ENCODE results near the gene AADACL3. TPM values are rescaled to one million over a fixed set of nuclear protein-coding genes. Genes with fewer than 3 reads are reported as not detected.

AADACL3 gene
- total and polyA plus RNA-seq, 2 of the 8 experiments (the other 6 are each of a cell fraction or from before 2014, with no cell fraction given) = 0.33 to 2.3 TPM

GRCh38 chr1:12678820-12679219, 37.1 kb upstream of the AADACL3 start:
- Histone ChIP-seq H4K5ac (ENCODE audit: insufficient read length, low read depth, low read length) (no peak overlapping the region), H3K79me2 (ENCODE audit: control insufficient read depth in 1 of 2, insufficient read depth in 2 of 2, low read length in 2 of 2) (no peaks in the 10 kb centered on the region), H4K20me1 (replicated peaks in 1 of 2; ENCODE audit: control insufficient read depth in 1 of 2, insufficient read depth in 2 of 2, low read length in 2 of 2) (no peaks in the 10 kb centered on the region), H2BK120ac (replicated peaks; ENCODE audit: low read depth, low read length) (no peak overlapping the region), H2AFZ (ENCODE audit: low read length) (no peak overlapping the region), H4K8ac (ENCODE audit: extremely low read depth, insufficient read depth, low read length) (no peak overlapping the region), H2BK12ac (ENCODE audit: low read depth, low read length) (no peak overlapping the region), H3K23me2 (ENCODE audit: low read depth, low read length) (no peaks in the 10 kb centered on the region), H2AK5ac (ENCODE audit: low read depth, low read length) (no peak overlapping the region), H2BK15ac (ENCODE audit: low read length) (no peak overlapping the region), H3K14ac (ENCODE audit: insufficient read length) (no peak overlapping the region), H3K9ac (replicated peaks in 1 of 4; ENCODE audit: extremely low read depth in 1 of 4, low read depth in 3 of 4, low read length in 3 of 4) (no peak overlapping the region), H3K27me3 (replicated peaks in 1 of 4; ENCODE audit: control insufficient read depth in 3 of 4, extremely low read depth in 1 of 4, insufficient read depth in 3 of 4, low read length in 3 of 4) (no peaks in the 10 kb centered on the region; a peak in 1 of 7 replicates), H3K36me3 (ENCODE audit: control insufficient read depth in 2 of 4, insufficient read depth in 4 of 4, low read length in 3 of 4) (no peaks in the 10 kb centered on the region), H3K4ac (replicated peaks; ENCODE audit: insufficient read length, low read depth, low read length) (no peak overlapping the region), H2BK20ac (ENCODE audit: low read length) (no peak overlapping the region), H3K56ac (replicated peaks; ENCODE audit: insufficient read length, low read depth, low read length) (no peak overlapping the region), H3K27ac (ENCODE audit: low read depth, low read length) (no peak overlapping the region), H3K4me2 (ENCODE audit: insufficient read depth in 1 of 2, low read depth in 2 of 2, low read length in 2 of 2) (no peak overlapping the region), H3K23ac (ENCODE audit: insufficient read length) (no peak overlapping the region), H3K18ac (ENCODE audit: extremely low read depth, low read length) (no peak overlapping the region), H3K79me1 (ENCODE audit: low read depth, low read length) (no peaks in the 10 kb centered on the region; the same call in 1 of the 2 replicates), H3K4me3 (ENCODE audit: extremely low read depth in 1 of 4, insufficient read depth in 2 of 4, low read depth in 3 of 4, low read length in 4 of 4) (no peak overlapping the region), H4K91ac (replicated peaks; ENCODE audit: insufficient read length, low read length) (no peak overlapping the region), H3K4me1 (replicated peaks in 1 of 4; ENCODE audit: control insufficient read depth in 3 of 4, insufficient read depth in 4 of 4, low read length in 3 of 4) (no peaks in the 10 kb centered on the region), H2BK5ac (ENCODE audit: low read depth, low read length) (no peak overlapping the region), H3K9me3 (ENCODE audit: insufficient read depth in 2 of 2, low read depth in 1 of 2, low read length in 1 of 2) (no peaks in the 10 kb centered on the region)
- CTCF ChIA-PET (ENCODE audit: partially characterized antibody) = no interaction called here
- DNase-seq (ENCODE audit: low read depth in 1 of 2, low spot score in 2 of 2) (no peak), FAIRE-seq (no peak)
- POLR2A ChIA-PET (ENCODE audit: partially characterized antibody) = no interaction called here
- WGBS, 2 experiments (ENCODE audit: extremely low coverage in 1 of 2, insufficient coverage in 1 of 2, insufficient read length in 1 of 2, insufficient replicate concordance in 2 of 2, low coverage in 1 of 2, low lambda C conversion rate in 2 of 2, missing lambda C conversion rate in 1 of 2) = 91% methylated on average over 3 of the region's 3 CpGs; no CpG with 5 or more reads in 1 of the 2 experiments
- TF ChIP-seq NRF1 (IDR thresholded peaks at IDR 0.05; ENCODE audit: low read depth, low read length) = no peak
- TF ChIP-seq SIX5 (IDR thresholded peaks at IDR 0.05; ENCODE audit: low read depth, low read length) = no peak
- TF ChIP-seq TBP (IDR thresholded peaks at IDR 0.05; ENCODE audit: low read depth, low read length) = no peak
- no peak for TF ChIP-seq JUND (IDR thresholded peaks at IDR 0.05; ENCODE audit: low read length)
- TF ChIP-seq JUN (IDR thresholded peaks at IDR 0.05; ENCODE audit: low read depth, low read length) = no peak
- no peak for TF ChIP-seq ATF2 (IDR thresholded peaks at IDR 0.05; ENCODE audit: low read length)
- TF ChIP-seq YY1 (IDR thresholded peaks at IDR 0.05; ENCODE audit: low read depth, low read length) = no peak
- no peak for TF ChIP-seq CEBPB (IDR thresholded peaks at IDR 0.05; ENCODE audit: low read depth, low read length)
- TF ChIP-seq HDAC2 (IDR thresholded peaks at IDR 0.05; ENCODE audit: borderline replicate concordance in 1 of 2, low read depth in 2 of 2, low read length in 2 of 2) = no peak
